Measurements from ENCODE around the gene PUM2. TPM values are rescaled to one million over a fixed set of nuclear protein-coding genes. Genes with fewer than 3 reads are reported as not detected.

Gene PUM2
- total RNA-seq, 1 experiment from 2014 or later: 104 TPM

- POLR2A ChIA-PET: interaction anchor here (1.2 to 1.3 kb wide), 1 partner anchor 66 kb away, joined by 3 to 4 read pairs; the partner anchor contains the start of gene RHOB
- H3K36me3 Mint-ChIP-seq: no peaks in the 10 kb centered on the region
- H3K9me3 Mint-ChIP-seq: no peaks in the 10 kb centered on the region
- ATAC-seq (peak; percentile 50), DNase-seq (ENCODE audit: low spot score) (no peak)
- H3K4me1 Mint-ChIP-seq: peaks cover 23% of the 10 kb centered on the region
- TF ChIP-seq GABPB1 (CRISPR knock-in tag; IDR thresholded peaks at IDR 0.05) (no peak), MXD4 (CRISPR knock-in tag; IDR thresholded peaks at IDR 0.05; ENCODE audit: borderline replicate concordance) (no peak), HMGXB4 (CRISPR knock-in tag; IDR thresholded peaks at IDR 0.05) (no peak), PRRX2 (CRISPR knock-in tag; IDR thresholded peaks at IDR 0.05) (no peak), ZNF232 (CRISPR knock-in tag; IDR thresholded peaks at IDR 0.05) (no peak), NR3C1 (CRISPR knock-in tag; conservative IDR thresholded peaks at IDR 0.05; ENCODE audit: low read depth) (no peak), FOXK1 (CRISPR knock-in tag; IDR thresholded peaks at IDR 0.05) (no peak)
- TF ChIP-seq, protein P1, sequence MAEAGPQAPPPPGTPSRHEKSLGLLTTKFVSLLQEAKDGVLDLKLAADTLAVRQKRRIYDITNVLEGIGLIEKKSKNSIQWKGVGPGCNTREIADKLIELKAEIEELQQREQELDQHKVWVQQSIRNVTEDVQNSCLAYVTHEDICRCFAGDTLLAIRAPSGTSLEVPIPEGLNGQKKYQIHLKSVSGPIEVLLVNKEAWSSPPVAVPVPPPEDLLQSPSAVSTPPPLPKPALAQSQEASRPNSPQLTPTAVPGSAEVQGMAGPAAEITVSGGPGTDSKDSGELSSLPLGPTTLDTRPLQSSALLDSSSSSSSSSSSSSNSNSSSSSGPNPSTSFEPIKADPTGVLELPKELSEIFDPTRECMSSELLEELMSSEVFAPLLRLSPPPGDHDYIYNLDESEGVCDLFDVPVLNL (CRISPR knock-in tag; IDR thresholded peaks at IDR 0.05; ENCODE audit: borderline replicate concordance, low read depth): no peak
- TF ChIP-seq, protein P2, sequence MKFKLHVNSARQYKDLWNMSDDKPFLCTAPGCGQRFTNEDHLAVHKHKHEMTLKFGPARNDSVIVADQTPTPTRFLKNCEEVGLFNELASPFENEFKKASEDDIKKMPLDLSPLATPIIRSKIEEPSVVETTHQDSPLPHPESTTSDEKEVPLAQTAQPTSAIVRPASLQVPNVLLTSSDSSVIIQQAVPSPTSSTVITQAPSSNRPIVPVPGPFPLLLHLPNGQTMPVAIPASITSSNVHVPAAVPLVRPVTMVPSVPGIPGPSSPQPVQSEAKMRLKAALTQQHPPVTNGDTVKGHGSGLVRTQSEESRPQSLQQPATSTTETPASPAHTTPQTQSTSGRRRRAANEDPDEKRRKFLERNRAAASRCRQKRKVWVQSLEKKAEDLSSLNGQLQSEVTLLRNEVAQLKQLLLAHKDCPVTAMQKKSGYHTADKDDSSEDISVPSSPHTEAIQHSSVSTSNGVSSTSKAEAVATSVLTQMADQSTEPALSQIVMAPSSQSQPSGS (CRISPR knock-in tag; IDR thresholded peaks at IDR 0.05; ENCODE audit: borderline replicate concordance, low read depth): no peak
- TF ChIP-seq, protein P3, sequence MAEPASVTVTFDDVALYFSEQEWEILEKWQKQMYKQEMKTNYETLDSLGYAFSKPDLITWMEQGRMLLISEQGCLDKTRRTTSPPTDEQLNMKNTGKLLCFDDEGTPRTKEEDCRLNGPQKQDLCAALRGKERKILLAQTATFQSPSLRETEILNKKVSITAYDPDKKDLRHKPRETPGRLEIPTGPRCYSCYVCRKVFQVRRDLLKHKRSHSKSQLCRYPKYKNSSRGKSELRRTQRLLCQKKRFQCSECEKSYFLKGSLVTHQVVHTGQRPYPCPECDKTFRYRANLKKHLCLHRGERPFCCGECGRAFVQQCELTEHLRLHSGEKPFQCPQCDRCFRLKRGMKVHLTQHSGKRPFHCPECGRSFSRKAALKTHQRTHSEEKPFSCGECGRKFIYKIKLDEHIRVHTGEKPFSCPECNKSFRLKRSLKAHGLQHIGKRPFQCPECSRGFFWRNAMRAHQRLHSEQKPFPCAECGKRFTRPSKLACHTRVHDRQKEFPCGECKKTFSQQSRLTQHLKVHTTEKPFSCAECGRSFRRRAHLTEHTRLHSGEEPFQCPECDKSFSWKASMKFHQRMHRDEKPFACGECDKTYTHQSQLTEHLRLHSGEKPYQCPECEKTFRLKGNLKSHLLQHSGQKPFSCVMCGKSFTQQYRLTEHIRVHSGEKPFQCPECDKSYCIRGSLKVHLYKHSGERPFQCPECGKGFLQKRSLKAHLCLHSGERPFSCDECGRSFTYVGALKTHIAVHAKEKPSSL (CRISPR knock-in tag; conservative IDR thresholded peaks at IDR 0.05): no peak
- TF ChIP-seq, protein P4, sequence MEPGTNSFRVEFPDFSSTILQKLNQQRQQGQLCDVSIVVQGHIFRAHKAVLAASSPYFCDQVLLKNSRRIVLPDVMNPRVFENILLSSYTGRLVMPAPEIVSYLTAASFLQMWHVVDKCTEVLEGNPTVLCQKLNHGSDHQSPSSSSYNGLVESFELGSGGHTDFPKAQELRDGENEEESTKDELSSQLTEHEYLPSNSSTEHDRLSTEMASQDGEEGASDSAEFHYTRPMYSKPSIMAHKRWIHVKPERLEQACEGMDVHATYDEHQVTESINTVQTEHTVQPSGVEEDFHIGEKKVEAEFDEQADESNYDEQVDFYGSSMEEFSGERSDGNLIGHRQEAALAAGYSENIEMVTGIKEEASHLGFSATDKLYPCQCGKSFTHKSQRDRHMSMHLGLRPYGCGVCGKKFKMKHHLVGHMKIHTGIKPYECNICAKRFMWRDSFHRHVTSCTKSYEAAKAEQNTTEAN (CRISPR knock-in tag; IDR thresholded peaks at IDR 0.05): no peak
- H3K27me3 Mint-ChIP-seq (ENCODE audit: low read depth): peaks cover 4% of the 10 kb centered on the region; the same call in 1 of the 2 replicates
- CTCF ChIA-PET: interaction anchor here (0.5 to 3.6 kb wide), 14 partner anchors 30 to 366 kb away, joined by 3 to 17 read pairs (median 4); partner anchors contain the start of genes HS1BP3 and RHOB
- no peak overlapping the region for H3K4me3 Mint-ChIP-seq
- H3K27ac Mint-ChIP-seq: no peak overlapping the region
Measured at GRCh38 chr2:20381457-20381856, 30.8 kb upstream of the PUM2 start.

GRCh38 chr2:20378891-20379519 is 28.4 kb upstream of the PUM2 start:
- peak; percentile 81 for DNase-seq (ENCODE audit: low spot score)
- Mint-ChIP-seq H3K27ac (no peak overlapping the region), H3K4me1 (peaks cover 27% of the 10 kb centered on the region), H3K36me3 (no peaks in the 10 kb centered on the region), H3K9me3 (no peaks in the 10 kb centered on the region), H3K27me3 (ENCODE audit: low read depth) (peaks cover 4% of the 10 kb centered on the region; the same call in 1 of the 2 replicates), H3K4me3 (no peak overlapping the region)
- POLR2A ChIA-PET: interaction anchor here (0.6 to 1.4 kb wide), 2 partner anchors 63 to 68 kb away, joined by 3 to 7 read pairs; partner anchors contain the start of gene RHOB
- CTCF ChIA-PET: interaction anchor here (0.6 to 3.0 kb wide), 37 partner anchors 9 to 409 kb away, joined by 3 to 44 read pairs (median 4); partner anchors contain the start of genes HS1BP3 and RHOB
- peak; percentile 59 for TF ChIP-seq GABPB1 (CRISPR knock-in tag; IDR thresholded peaks at IDR 0.05)
- no peak for TF ChIP-seq FOXJ3 (CRISPR knock-in tag; IDR thresholded peaks at IDR 0.05; ENCODE audit: borderline replicate concordance)
- TF ChIP-seq TEAD4 (CRISPR knock-in tag; IDR thresholded peaks at IDR 0.05): no peak
- TF ChIP-seq, protein P5, sequence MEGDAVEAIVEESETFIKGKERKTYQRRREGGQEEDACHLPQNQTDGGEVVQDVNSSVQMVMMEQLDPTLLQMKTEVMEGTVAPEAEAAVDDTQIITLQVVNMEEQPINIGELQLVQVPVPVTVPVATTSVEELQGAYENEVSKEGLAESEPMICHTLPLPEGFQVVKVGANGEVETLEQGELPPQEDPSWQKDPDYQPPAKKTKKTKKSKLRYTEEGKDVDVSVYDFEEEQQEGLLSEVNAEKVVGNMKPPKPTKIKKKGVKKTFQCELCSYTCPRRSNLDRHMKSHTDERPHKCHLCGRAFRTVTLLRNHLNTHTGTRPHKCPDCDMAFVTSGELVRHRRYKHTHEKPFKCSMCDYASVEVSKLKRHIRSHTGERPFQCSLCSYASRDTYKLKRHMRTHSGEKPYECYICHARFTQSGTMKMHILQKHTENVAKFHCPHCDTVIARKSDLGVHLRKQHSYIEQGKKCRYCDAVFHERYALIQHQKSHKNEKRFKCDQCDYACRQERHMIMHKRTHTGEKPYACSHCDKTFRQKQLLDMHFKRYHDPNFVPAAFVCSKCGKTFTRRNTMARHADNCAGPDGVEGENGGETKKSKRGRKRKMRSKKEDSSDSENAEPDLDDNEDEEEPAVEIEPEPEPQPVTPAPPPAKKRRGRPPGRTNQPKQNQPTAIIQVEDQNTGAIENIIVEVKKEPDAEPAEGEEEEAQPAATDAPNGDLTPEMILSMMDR (IDR thresholded peaks at IDR 0.05): peak; percentile 64
- TF ChIP-seq ELF4 (CRISPR knock-in tag; IDR thresholded peaks at IDR 0.05; ENCODE audit: low read depth): no peak
- 0 out of 2 replicates have a peak, but pooled peaks have one; percentile 22 for TF ChIP-seq SP1 (CRISPR knock-in tag; conservative IDR thresholded peaks at IDR 0.05)
- no peak for TF ChIP-seq ZNF671 (CRISPR knock-in tag; IDR thresholded peaks at IDR 0.05)
- TF ChIP-seq E2F5 (CRISPR knock-in tag; IDR thresholded peaks at IDR 0.05): no peak
- TF ChIP-seq GTF2I (CRISPR knock-in tag; conservative IDR thresholded peaks at IDR 0.05): no peak
- TF ChIP-seq RELA (CRISPR knock-in tag; IDR thresholded peaks at IDR 0.05; ENCODE audit: borderline replicate concordance): no peak
- ATAC-seq: peak; percentile 97
